HG03064 (cell line): ENCODE data around the gene MFAP1.
"Not testable (repeated sequence)": the region's sequence is repeated elsewhere in the genome, so short reads cannot be mapped to it uniquely, and the experiment has no call there.

Source experiments
- ATAC-seq: cut with Tn5 transposase; IDR thresholded peaks from one replicate; pipeline ENCODE4 v1.9.1; 2021; ENCODE audit warnings: low read depth; ENCODE audit not compliant: unreplicated experiment

Gene MFAP1

GRCh38 chr15:43825305-43825704, 815 bp upstream of the MFAP1 start:
- not testable (repeated sequence) for ATAC-seq

GRCh38 chr15:43821505-43821904, 3.0 kb downstream of the MFAP1 start:
- no peak for ATAC-seq

GRCh38 chr15:43815064-43815463, 9.4 kb downstream of the MFAP1 start:
- not testable (repeated sequence) for ATAC-seq

- peak; percentile 60 for ATAC-seq
Observed at GRCh38 chr15:43808960-43809678, 15.4 kb downstream of the MFAP1 start.

- ATAC-seq, result no peak
Observed at GRCh38 chr15:43808435-43808950, 16.0 kb downstream of the MFAP1 start.

- ATAC-seq, result not testable (repeated sequence)
Observed at GRCh38 chr15:43802676-43803075, 21.8 kb downstream of the MFAP1 start.

GRCh38 chr15:43800286-43801141, 24.0 kb downstream of the MFAP1 start, which contains the start of gene HYPK:
HYPK (plus strand) TSS chr15:43800599; CDS start chr15:43800623, 24 bp downstream.
- no peak for ATAC-seq

GRCh38 chr15:43799945-43800285, 24.6 kb downstream of the MFAP1 start, which contains the start of gene SERINC4:
SERINC4 (minus strand) TSS chr15:43800220; CDS start chr15:43799986, 234 bp downstream.
- no peak for ATAC-seq

- ATAC-seq, result no peak
Observed at GRCh38 chr15:43799209-43799944, 25.1 kb downstream of the MFAP1 start.

GRCh38 chr15:43796566-43796965, 27.9 kb downstream of the MFAP1 start:
- no peak for ATAC-seq

GRCh38 chr15:43795997-43796396, 28.5 kb downstream of the MFAP1 start:
- ATAC-seq, result no peak

GRCh38 chr15:43795197-43795596, 29.3 kb downstream of the MFAP1 start:
- ATAC-seq, result no peak

- no peak for ATAC-seq
Observed at GRCh38 chr15:43794269-43795037, 30.0 kb downstream of the MFAP1 start.

GRCh38 chr15:43793647-43794046, 30.8 kb downstream of the MFAP1 start:
- no peak for ATAC-seq

- ATAC-seq, result no peak
Observed at GRCh38 chr15:43792761-43793476, 31.6 kb downstream of the MFAP1 start.

- ATAC-seq, result peak; percentile 83
Observed at GRCh38 chr15:43791993-43792760, 32.3 kb downstream of the MFAP1 start, which contains the start of gene SERF2. SERF2 (plus strand) TSS chr15:43792320; CDS start chr15:43792377, 57 bp downstream.

- no peak for ATAC-seq
Observed at GRCh38 chr15:43789409-43789808, 35.1 kb downstream of the MFAP1 start.

GRCh38 chr15:43779016-43779415, 45.5 kb downstream of the MFAP1 start:
- ATAC-seq, result no peak
